Epithelial cell of esophagus (primary cell): ENCODE measurements around the gene IGFBP2.

Experiments used
- DNase-seq: peaks from one replicate; pipeline ENCODE4 v3.0.0; 2010; ENCODE audit warnings: low read depth
- H3K4me3 ChIP-seq: 2 replicates; pipeline ENCODE4 v1.5.1; 2011; ENCODE audit warnings: mild to moderate bottlenecking, low read length, control low read depth
- TF ChIP-seq, protein P1 (sequence below): IDR thresholded peaks from 2 replicates; pipeline ENCODE4 v1.5.1; 2011; ENCODE audit warnings: low read depth, mild to moderate bottlenecking, low read length, control low read depth, inconsistent platforms; ENCODE audit not compliant: insufficient read depth; ENCODE audit errors: missing control alignments

Gene IGFBP2

DNA sequence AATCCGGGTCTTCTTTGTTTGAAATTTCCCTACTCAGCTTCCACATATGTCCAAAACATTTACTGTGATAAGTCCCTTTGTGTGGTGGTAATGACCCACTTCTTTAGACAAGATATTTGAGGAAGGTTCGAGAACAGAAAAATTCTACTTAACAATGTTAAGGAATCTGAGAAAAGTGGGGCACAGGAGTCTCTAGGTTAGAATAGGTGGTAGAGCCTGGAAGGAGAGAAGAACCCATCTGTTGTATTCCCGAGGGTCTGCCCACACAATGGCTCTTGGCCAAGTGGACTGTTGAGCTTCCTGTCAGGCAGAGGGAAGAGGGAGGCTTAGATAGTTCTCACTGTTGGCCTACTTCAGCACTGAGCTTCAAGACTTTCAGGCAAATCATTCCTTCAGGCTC is 4.3 kb downstream of the IGFBP2 start:
- no peak overlapping the region for H3K4me3 ChIP-seq
- DNase-seq: no peak
- TF ChIP-seq, protein P1, sequence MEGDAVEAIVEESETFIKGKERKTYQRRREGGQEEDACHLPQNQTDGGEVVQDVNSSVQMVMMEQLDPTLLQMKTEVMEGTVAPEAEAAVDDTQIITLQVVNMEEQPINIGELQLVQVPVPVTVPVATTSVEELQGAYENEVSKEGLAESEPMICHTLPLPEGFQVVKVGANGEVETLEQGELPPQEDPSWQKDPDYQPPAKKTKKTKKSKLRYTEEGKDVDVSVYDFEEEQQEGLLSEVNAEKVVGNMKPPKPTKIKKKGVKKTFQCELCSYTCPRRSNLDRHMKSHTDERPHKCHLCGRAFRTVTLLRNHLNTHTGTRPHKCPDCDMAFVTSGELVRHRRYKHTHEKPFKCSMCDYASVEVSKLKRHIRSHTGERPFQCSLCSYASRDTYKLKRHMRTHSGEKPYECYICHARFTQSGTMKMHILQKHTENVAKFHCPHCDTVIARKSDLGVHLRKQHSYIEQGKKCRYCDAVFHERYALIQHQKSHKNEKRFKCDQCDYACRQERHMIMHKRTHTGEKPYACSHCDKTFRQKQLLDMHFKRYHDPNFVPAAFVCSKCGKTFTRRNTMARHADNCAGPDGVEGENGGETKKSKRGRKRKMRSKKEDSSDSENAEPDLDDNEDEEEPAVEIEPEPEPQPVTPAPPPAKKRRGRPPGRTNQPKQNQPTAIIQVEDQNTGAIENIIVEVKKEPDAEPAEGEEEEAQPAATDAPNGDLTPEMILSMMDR: no peak

DNA sequence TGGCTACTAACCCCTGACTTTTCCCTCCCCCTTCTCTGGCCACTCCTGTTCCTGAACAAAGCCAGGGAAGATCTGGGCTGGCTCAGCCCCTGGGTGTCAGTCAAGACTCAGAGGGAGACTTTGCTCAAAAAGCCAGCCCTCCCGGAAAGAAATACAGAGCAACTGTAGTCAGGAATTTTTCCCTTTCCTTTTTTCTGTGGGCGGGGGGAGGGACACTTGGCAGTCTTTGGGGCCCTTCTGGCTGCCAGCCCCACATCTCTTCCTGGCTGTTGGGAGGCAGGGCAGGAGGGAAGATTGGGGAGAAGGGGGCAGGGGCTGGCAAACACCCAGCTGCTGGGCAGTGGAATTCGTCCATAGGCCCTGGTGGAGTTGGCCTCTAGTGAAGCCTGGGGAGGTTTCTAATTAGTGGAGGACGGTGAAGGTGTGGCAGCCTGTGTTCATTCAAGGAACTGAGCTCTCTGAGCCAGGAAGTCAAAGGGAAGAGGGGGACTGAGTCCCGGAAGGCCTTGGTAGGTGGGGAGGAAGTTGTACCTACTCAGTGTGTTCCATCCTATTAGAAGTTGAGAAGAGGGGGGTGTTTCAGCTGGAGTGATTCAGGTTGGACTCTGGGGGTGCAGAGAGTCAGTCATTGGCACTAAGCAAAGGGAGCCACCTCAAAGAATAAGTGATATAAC is 10.9 kb downstream of the IGFBP2 start:
- no peak for DNase-seq
- TF ChIP-seq, protein P1: no peak

DNA sequence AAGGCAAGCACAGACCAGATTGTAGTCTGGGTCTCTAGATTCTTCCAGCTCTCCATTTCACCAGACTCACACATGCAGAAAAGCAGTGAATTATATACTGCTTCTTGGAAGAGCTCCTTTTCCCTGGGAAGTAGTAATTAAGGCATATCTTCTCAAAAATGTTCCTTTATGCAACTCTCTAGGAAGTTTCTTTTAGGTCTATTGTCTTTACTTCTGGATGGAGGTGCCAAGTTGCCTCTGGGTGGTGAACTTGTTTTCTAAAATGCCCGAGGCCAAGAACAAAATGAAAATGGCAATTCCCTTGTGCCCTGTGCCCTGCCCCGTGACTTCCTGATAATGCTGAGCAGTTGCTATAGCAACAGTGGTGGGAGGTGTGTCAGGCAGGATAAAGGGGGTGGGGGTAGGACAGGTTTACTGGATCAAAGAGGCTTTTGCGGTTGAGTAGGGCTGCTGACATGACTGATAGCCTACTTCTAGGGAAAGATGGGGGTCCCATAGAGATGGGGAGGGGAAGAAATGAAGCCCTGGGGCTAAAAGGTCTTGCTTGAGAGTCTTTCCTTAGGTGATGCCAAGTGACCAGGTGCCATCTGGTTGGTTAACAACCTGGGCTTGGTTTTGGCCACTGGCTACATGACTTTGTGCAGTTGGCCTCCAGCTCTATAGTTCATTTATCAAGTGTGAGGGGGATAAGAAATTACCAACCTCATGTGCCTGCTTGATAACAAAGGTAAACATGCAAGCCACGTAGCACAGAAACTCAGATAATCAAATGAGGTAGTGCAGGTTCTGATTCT is 11.8 kb downstream of the IGFBP2 start:
- no peak for DNase-seq
- no peak overlapping the region for H3K4me3 ChIP-seq
- TF ChIP-seq, protein P1: no peak

More for the DNA sequence above, 10.9 kb downstream of the IGFBP2 start:
- no peak overlapping the region for H3K4me3 ChIP-seq

DNA sequence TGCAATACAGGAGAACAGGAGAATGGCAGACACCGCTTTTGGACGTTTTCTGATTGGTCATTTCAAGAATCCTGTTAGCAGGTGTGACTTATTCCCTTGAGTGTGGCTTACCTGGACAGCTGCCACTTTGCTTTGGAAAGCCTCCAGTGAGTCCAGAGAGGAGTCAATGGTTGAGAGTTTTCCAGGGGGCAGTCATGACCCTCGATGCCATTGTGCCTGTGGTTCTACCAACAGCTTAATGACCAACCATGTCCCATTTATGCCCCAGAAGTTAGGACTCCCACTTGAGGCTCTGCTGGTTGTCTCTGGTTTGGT is 12.4 kb downstream of the IGFBP2 start:
- no peak overlapping the region for H3K4me3 ChIP-seq
- DNase-seq: no peak
- TF ChIP-seq, protein P1: no peak

DNA sequence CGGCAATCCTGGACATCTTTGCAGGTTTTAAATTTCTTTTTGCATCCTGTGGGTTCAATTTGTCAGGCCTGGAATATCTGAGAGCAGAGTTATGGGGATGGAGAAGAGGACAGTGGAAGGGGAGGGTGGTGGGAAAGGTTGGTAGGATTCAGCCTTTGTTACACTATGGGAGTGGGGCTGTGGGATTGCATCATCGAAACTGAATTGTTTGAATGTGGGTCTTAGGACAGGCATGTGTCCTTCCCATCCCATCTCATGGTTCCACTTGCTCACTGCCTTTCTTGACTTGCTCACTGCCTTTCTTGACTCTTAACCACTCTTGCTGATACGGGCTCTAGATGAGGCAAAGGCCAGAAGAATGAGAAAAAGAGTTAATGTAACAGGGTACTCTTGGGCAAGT is 12.9 kb downstream of the IGFBP2 start:
- TF ChIP-seq, protein P1: no peak
- no peak overlapping the region for H3K4me3 ChIP-seq
- no peak for DNase-seq

DNA sequence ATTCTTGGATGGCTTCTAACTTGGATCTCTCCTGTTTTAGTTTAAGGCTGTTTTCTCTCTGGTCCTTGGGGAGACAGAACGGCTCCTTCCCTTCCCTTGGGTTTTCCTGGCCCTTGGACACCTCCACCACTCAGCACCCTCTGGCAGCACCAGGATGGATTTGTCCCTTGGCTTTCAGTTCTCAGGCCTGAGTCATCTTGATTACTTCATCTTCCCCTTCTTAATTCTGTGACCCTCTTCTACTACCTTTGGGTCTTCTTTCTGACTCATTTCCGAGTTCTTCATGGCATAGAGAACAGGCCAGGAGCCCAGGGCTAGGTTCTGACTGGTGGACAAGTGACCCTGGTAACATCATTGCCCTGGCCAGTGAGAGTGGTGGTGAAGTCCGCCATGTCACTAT is 14.9 kb downstream of the IGFBP2 start:
- TF ChIP-seq, protein P1: no peak
- H3K4me3 ChIP-seq: no peak overlapping the region
- peak; percentile 53 for DNase-seq
